H9 (cell line): ENCODE data around the gene UBE3C. TPM values are rescaled to one million over a fixed set of nuclear protein-coding genes. Genes with fewer than 3 reads are reported as not detected.

Experiments used
- DNase-seq: peaks from one replicate; pipeline ENCODE4 v3.0.0-alpha.2; 2017
- H2AFZ ChIP-seq: one replicate; pipeline ENCODE4 v1.6.1; 2013; ENCODE audit warnings: mild to moderate bottlenecking, low read length, control low read depth, moderate library complexity
- H2AK5ac ChIP-seq: 2 replicates; pipeline ENCODE4 v1.6.1; 2013; ENCODE audit warnings: low read length, control low read depth, mixed read lengths; ENCODE audit not compliant: insufficient read length
- H2BK120ac ChIP-seq: one replicate; pipeline ENCODE4 v1.6.1; 2013; ENCODE audit warnings: low read depth, mild to moderate bottlenecking, low read length, control low read depth, inconsistent platforms; ENCODE audit not compliant: poor library complexity, severe bottlenecking
- H2BK12ac ChIP-seq: 2 replicates; pipeline ENCODE4 v1.6.1; 2013; ENCODE audit warnings: low read length, control low read depth, mixed read lengths, low read depth; ENCODE audit not compliant: insufficient read length
- H2BK15ac ChIP-seq: 2 replicates; pipeline ENCODE4 v1.6.1; 2013; ENCODE audit warnings: low read depth, low read length, control low read depth
- H2BK20ac ChIP-seq: one replicate; pipeline ENCODE4 v1.6.1; 2013; ENCODE audit warnings: low read depth, mild to moderate bottlenecking, low read length, control low read depth, inconsistent platforms; ENCODE audit not compliant: poor library complexity, severe bottlenecking
- H2BK5ac ChIP-seq: 2 replicates; pipeline ENCODE4 v1.6.1; 2013; ENCODE audit warnings: low read length, control low read depth, mixed read lengths; ENCODE audit not compliant: insufficient read length
- H3K14ac ChIP-seq: 2 replicates; pipeline ENCODE4 v1.6.1; 2013; ENCODE audit warnings: low read length, control low read depth; ENCODE audit not compliant: insufficient read depth
- H3K18ac ChIP-seq: 2 replicates; pipeline ENCODE4 v1.6.1; 2013; ENCODE audit warnings: low read depth, mild to moderate bottlenecking, mixed read lengths, low read length, control low read depth; ENCODE audit not compliant: insufficient read length
- H3K23ac ChIP-seq: 2 replicates; pipeline ENCODE4 v1.6.1; 2013; ENCODE audit warnings: low read length, control low read depth, mixed read lengths, low read depth; ENCODE audit not compliant: insufficient read length
- H3K23me2 ChIP-seq: 2 replicates; pipeline ENCODE4 v1.6.1; 2013; ENCODE audit warnings: low read depth, mild to moderate bottlenecking, mixed read lengths, low read length, control low read depth; ENCODE audit not compliant: insufficient read length, poor library complexity, severe bottlenecking
- H3K27ac ChIP-seq: 2 replicates; pipeline ENCODE4 v1.5.1; 2013; ENCODE audit warnings: low read length, control low read depth, mixed read lengths, low read depth; ENCODE audit not compliant: insufficient read length
- H3K27me3 ChIP-seq: 2 replicates; pipeline ENCODE4 v1.6.1; 2013; ENCODE audit warnings: low read length, control low read depth, inconsistent platforms; ENCODE audit not compliant: insufficient read depth
- H3K4ac ChIP-seq: 2 replicates; pipeline ENCODE4 v1.6.1; 2013; ENCODE audit warnings: low read depth, mild to moderate bottlenecking, control low read depth, inconsistent platforms, low read length, moderate library complexity
- H3K4me1 ChIP-seq: 2 replicates; pipeline ENCODE4 v1.6.1; 2013; ENCODE audit warnings: low read length, control low read depth, inconsistent platforms; ENCODE audit not compliant: insufficient read depth
- H3K4me2 ChIP-seq: 2 replicates; pipeline ENCODE4 v1.6.1; 2013; ENCODE audit warnings: low read length, control low read depth, mixed read lengths; ENCODE audit not compliant: insufficient read length, insufficient read depth
- H3K56ac ChIP-seq: 2 replicates; pipeline ENCODE4 v1.6.1; 2013; ENCODE audit warnings: low read depth, mild to moderate bottlenecking, mixed read lengths, low read length, control low read depth; ENCODE audit not compliant: insufficient read length
- H3K79me1 ChIP-seq: 2 replicates; pipeline ENCODE4 v1.6.1; 2013; ENCODE audit warnings: low read depth, mild to moderate bottlenecking, moderate library complexity, low read length, control low read depth, inconsistent platforms; ENCODE audit not compliant: insufficient read depth, poor library complexity, severe bottlenecking
- H3K79me2 ChIP-seq: 2 replicates; pipeline ENCODE4 v1.6.1; 2013; ENCODE audit warnings: low read length, control low read depth, inconsistent platforms; ENCODE audit not compliant: insufficient read depth
- H3K9ac ChIP-seq: 2 replicates; pipeline ENCODE4 v1.6.1; 2013; ENCODE audit warnings: low read length, control low read depth, mixed read lengths; ENCODE audit not compliant: insufficient read length; ENCODE audit errors: extremely low read depth
- H3K9me3 ChIP-seq: one replicate; pipeline ENCODE4 v1.6.1; 2013; ENCODE audit warnings: low read depth, low read length, inconsistent platforms; ENCODE audit not compliant: control insufficient read depth
- H3T11ph ChIP-seq: one replicate; pipeline ENCODE4 v1.6.1; 2013; ENCODE audit warnings: mild to moderate bottlenecking, low read length, control low read depth, inconsistent platforms
- H4K20me1 ChIP-seq: one replicate; pipeline ENCODE4 v1.6.1; 2013; ENCODE audit not compliant: control insufficient read depth, insufficient read length, insufficient read depth
- H4K5ac ChIP-seq: 2 replicates; pipeline ENCODE4 v1.6.1; 2013; ENCODE audit warnings: low read depth, mild to moderate bottlenecking, mixed read lengths, low read length, control low read depth; ENCODE audit not compliant: insufficient read length
- H4K8ac ChIP-seq: replicated peaks from 2 replicates; pipeline ENCODE4 v1.6.1; 2013; ENCODE audit warnings: low read length, control low read depth, mixed read lengths, low read depth; ENCODE audit not compliant: insufficient read length
- H4K91ac ChIP-seq: 2 replicates; pipeline ENCODE4 v1.6.1; 2013; ENCODE audit warnings: low read depth, mild to moderate bottlenecking, moderate library complexity, mixed read lengths, low read length, control low read depth; ENCODE audit not compliant: insufficient read length
- H3K27ac Mint-ChIP-seq, 3 experiments: 2 replicates in 2 of 3; 3 replicates in 1 of 3; pipeline ENCODE4 v1.8.0; 2020 to 2021; ENCODE audit warnings: mixed read lengths in 3 of 3, mild to moderate bottlenecking in 1 of 3, moderate library complexity in 1 of 3
- H3K27me3 Mint-ChIP-seq: 2 replicates; pipeline ENCODE4 v1.8.0; 2021; ENCODE audit warnings: low read depth, mild to moderate bottlenecking, moderate library complexity, mixed read lengths
- H3K36me3 Mint-ChIP-seq, 3 experiments: 2 replicates in 2 of 3; 3 replicates in 1 of 3; pipeline ENCODE4 v1.8.0; 2020 to 2021; ENCODE audit warnings: low read depth in 3 of 3, mixed read lengths in 3 of 3; ENCODE audit not compliant: insufficient read depth in 1 of 3
- H3K4me1 Mint-ChIP-seq, 2 experiments: 2 replicates each; pipeline ENCODE4 v1.8.0; 2020; ENCODE audit warnings: mixed read lengths in 2 of 2
- H3K4me3 Mint-ChIP-seq, 2 experiments: 2 replicates in 1 of 2; 3 replicates in 1 of 2; pipeline ENCODE4 v1.8.0; 2020 to 2021; ENCODE audit warnings: mild to moderate bottlenecking in 2 of 2, mixed read lengths in 2 of 2, moderate library complexity in 1 of 2
- H3K9me3 Mint-ChIP-seq, 2 experiments: 2 replicates in 1 of 2; 3 replicates in 1 of 2; pipeline ENCODE4 v1.8.0; 2020; ENCODE audit warnings: mild to moderate bottlenecking in 2 of 2, mixed read lengths in 2 of 2, moderate library complexity in 1 of 2
- WGBS: extraction: QIAGEN DNeasy Blood & Tissue Kit; methylation state at CpG from one replicate; pipeline ENCODE4 v1.1.7; 2013; ENCODE audit warnings: missing lambda C conversion rate, low lambda C conversion rate, mixed read lengths; ENCODE audit not compliant: insufficient read length; ENCODE audit errors: extremely low coverage; 5-methylcytosine and 5-hydroxymethylcytosine counted together
- total RNA-seq: library from RNA; stranded (reverse); gene quantifications from 2 replicates; pipeline ENCODE4 v1.2.1, GENCODE V29; 2021
- TF ChIP-seq, protein P1 (sequence below): fragments of 200-600 bp; sonication (generic); conservative IDR thresholded peaks from 3 replicates; pipeline ENCODE4 v1.8.0; 2021; ENCODE audit warnings: antibody characterized with exemption, mild to moderate bottlenecking

Gene UBE3C
- total RNA-seq, 1 experiment from 2014 or later: 63.3 TPM

DNA sequence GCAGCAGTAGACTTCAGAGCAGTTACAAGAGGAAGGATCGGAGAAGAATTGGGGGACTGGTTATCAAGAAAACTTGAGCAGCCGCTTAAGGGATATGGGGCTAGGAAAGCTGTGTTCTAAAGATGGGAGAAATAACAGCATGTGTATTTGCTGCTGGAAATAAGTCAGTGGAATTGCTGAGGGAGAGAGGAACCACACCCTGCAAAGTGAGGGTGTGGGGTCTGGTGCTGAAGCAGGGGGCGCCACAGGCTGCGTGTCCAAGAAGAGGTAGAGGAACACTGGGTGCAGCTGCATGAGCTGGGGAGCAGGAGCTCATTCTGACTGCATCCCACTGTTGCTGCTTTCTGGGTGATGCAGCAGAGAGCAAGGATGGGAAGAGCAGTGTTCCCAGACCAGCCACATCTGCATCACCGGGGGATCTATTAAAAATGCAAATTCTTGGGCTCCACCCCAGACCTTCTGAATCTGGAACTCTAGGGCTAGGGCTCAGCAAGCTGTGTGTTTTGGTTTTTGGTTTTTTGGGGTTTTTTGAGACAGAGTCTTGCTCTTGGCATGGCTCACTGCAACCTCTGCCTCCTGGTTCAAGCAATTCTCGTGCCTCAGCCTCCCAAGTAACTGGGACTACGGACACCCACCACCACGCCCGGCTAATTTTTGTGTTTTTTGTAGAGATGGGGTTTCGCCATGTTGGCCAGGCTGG lies 101.0 kb downstream of the UBE3C start:
- no CpG with 5 or more reads among the region's 10 CpGs for WGBS
- H3K56ac ChIP-seq: no peak overlapping the region
- no peak overlapping the region for H3K18ac ChIP-seq
- Mint-ChIP-seq H3K27me3 (no peaks in the 10 kb centered on the region), H3K4me1 (peaks cover 0 to 9% of the 10 kb centered on the region in 2 experiments; a peak in 1 of 4 replicates), H3K4me3 (no peak overlapping the region), H3K27ac (peak overlapping the region in 2 of 3 experiments; percentile 16 to 93; a peak in 2 of 7 replicates), H3K9me3 (no peaks in the 10 kb centered on the region), H3K36me3 (peaks cover 22 to 40% (median 24%) of the 10 kb centered on the region in 3 experiments; a peak in 6 of 7 replicates)
- 0 out of 2 replicates have a peak, but pooled peaks cover 3% of the 10 kb centered on the region for H3K27me3 ChIP-seq
- no peak overlapping the region for H2BK20ac ChIP-seq
- no peak overlapping the region for H4K5ac ChIP-seq
- no peak overlapping the region for H4K8ac ChIP-seq
- no peak overlapping the region for H3K4ac ChIP-seq
- no peak overlapping the region for H3K27ac ChIP-seq
- H3K4me2 ChIP-seq: no peak overlapping the region
- no peak overlapping the region for H3T11ph ChIP-seq
- H3K23me2 ChIP-seq: no peaks in the 10 kb centered on the region
- H4K91ac ChIP-seq: no peak overlapping the region
- H2BK12ac ChIP-seq: no peak overlapping the region
- no peaks in the 10 kb centered on the region for H4K20me1 ChIP-seq
- H2AK5ac ChIP-seq: no peak overlapping the region
- no peak overlapping the region for H2AFZ ChIP-seq
- no peak overlapping the region for H2BK5ac ChIP-seq
- no peaks in the 10 kb centered on the region for H3K79me2 ChIP-seq
- no peaks in the 10 kb centered on the region for H3K4me1 ChIP-seq
- no peak overlapping the region for H3K23ac ChIP-seq
- H2BK15ac ChIP-seq: no peak overlapping the region; the same call in 1 of the 2 replicates
- no peak overlapping the region for H3K9ac ChIP-seq
- no peaks in the 10 kb centered on the region for H3K79me1 ChIP-seq
- no peak for DNase-seq
- no peak overlapping the region; the same call in 1 of the 2 replicates for H3K14ac ChIP-seq
- H2BK120ac ChIP-seq: no peak overlapping the region
- TF ChIP-seq, protein P1, sequence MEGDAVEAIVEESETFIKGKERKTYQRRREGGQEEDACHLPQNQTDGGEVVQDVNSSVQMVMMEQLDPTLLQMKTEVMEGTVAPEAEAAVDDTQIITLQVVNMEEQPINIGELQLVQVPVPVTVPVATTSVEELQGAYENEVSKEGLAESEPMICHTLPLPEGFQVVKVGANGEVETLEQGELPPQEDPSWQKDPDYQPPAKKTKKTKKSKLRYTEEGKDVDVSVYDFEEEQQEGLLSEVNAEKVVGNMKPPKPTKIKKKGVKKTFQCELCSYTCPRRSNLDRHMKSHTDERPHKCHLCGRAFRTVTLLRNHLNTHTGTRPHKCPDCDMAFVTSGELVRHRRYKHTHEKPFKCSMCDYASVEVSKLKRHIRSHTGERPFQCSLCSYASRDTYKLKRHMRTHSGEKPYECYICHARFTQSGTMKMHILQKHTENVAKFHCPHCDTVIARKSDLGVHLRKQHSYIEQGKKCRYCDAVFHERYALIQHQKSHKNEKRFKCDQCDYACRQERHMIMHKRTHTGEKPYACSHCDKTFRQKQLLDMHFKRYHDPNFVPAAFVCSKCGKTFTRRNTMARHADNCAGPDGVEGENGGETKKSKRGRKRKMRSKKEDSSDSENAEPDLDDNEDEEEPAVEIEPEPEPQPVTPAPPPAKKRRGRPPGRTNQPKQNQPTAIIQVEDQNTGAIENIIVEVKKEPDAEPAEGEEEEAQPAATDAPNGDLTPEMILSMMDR: peak; percentile 31; the same call in 2 of the 3 replicates
- no peaks in the 10 kb centered on the region for H3K9me3 ChIP-seq
